Cardiac septum (tissue), 1 donor: Measurements from ENCODE around the gene PI16. TPM values are rescaled to one million over a fixed set of nuclear protein-coding genes. Genes with fewer than 3 reads are reported as not detected.

Experiments
- DNase-seq: peaks from one replicate; pipeline ENCODE4 v3.0.0-alpha.2; 2020; ENCODE audit warnings: low spot score
- intact Hi-C: fragments of 100-400 bp; cut with DNase I; formaldehyde crosslinking; loops from one replicate; pipeline ENCODE4 v1.14.0; 2022
- total RNA-seq: library from RNA; stranded (reverse); fragmentation: NEBNext Ultra II Directional; extraction: Animal tissue kit (Norgen Biotek cat#: 25700); gene quantifications from one replicate; pipeline ENCODE4 v1.2.1, GENCODE V29; 2021
- donor health status: DM: no; HTN: no; CAD: no.

PI16 gene
- total RNA-seq, 1 donor from 2014 or later = 11.9 TPM

- intact Hi-C loops = no loop called here
- DNase-seq = no peak
Observed at GRCh38 chr6:36953931-36954261, 642 bp upstream of the PI16 start.

GRCh38 chr6:36955136-36955535 lies 598 bp downstream of the PI16 start:
- intact Hi-C loops = no loop called here
- DNase-seq = no peak

- DNase-seq = peak; percentile 44
Observed at GRCh38 chr6:36955671-36956445, 1.3 kb downstream of the PI16 start.

GRCh38 chr6:36956446-36956820 lies 1.9 kb downstream of the PI16 start:
- DNase-seq = no peak
- intact Hi-C loops = no loop called here

More at GRCh38 chr6:36955671-36956445, 1.3 kb downstream of the PI16 start:
- intact Hi-C loops = no loop called here

- intact Hi-C loops = no loop called here
- DNase-seq = no peak
Observed at GRCh38 chr6:36957773-36958271, 3.3 kb downstream of the PI16 start.

- intact Hi-C loops = no loop called here
- no peak for DNase-seq
Observed at GRCh38 chr6:36958775-36959554, 4.4 kb downstream of the PI16 start.

- intact Hi-C loops = loop anchor here (5.0 kb wide), 1 partner anchor 52 kb away; no protein-coding TSS in a partner anchor
- DNase-seq = no peak
Observed at GRCh38 chr6:36959555-36960250, 5.2 kb downstream of the PI16 start.

GRCh38 chr6:36961441-36962435 lies 7.2 kb downstream of the PI16 start:
- intact Hi-C loops = loop anchor here (5.0 kb wide), 1 partner anchor 54 kb away; no protein-coding TSS in a partner anchor
- DNase-seq = no peak

- DNase-seq = peak; percentile 83
Observed at GRCh38 chr6:36962874-36963273, 8.3 kb downstream of the PI16 start.

GRCh38 chr6:36963451-36964290 lies 9.1 kb downstream of the PI16 start:
- intact Hi-C loops = loop anchor here (5.0 kb wide), 1 partner anchor 56 kb away; no protein-coding TSS in a partner anchor
- no peak for DNase-seq

More at GRCh38 chr6:36962874-36963273, 8.3 kb downstream of the PI16 start:
- intact Hi-C loops = loop anchor here (5.0 kb wide), 1 partner anchor 56 kb away; no protein-coding TSS in a partner anchor

- no peak for DNase-seq
- intact Hi-C loops = loop anchor here (5.0 kb wide), 1 partner anchor 57 kb away; no protein-coding TSS in a partner anchor
Observed at GRCh38 chr6:36964349-36964748, 9.8 kb downstream of the PI16 start.

GRCh38 chr6:36964908-36965307 lies 10.4 kb downstream of the PI16 start:
- intact Hi-C loops = loop anchor here (5.0 kb wide), 1 partner anchor 58 kb away; no protein-coding TSS in a partner anchor

GRCh38 chr6:36967301-36967700 lies 12.8 kb downstream of the PI16 start:
- intact Hi-C loops = no loop called here
- no peak for DNase-seq

More at GRCh38 chr6:36964908-36965307, 10.4 kb downstream of the PI16 start:
- DNase-seq = no peak

- DNase-seq = no peak
- intact Hi-C loops = no loop called here
Observed at GRCh38 chr6:36967757-36968156, 13.2 kb downstream of the PI16 start.

GRCh38 chr6:36968266-36968977 lies 13.9 kb downstream of the PI16 start:
- DNase-seq = no peak
- intact Hi-C loops = no loop called here

GRCh38 chr6:36969240-36969691 lies 14.7 kb downstream of the PI16 start:
- intact Hi-C loops = no loop called here
- no peak for DNase-seq
